ENCODE data around the gene TTLL11. TPM values are rescaled to one million over a fixed set of nuclear protein-coding genes. Genes with fewer than 3 reads are reported as not detected.

Gene TTLL11
- total RNA-seq, 1 donor from 2014 or later: 0.75 TPM

DNA sequence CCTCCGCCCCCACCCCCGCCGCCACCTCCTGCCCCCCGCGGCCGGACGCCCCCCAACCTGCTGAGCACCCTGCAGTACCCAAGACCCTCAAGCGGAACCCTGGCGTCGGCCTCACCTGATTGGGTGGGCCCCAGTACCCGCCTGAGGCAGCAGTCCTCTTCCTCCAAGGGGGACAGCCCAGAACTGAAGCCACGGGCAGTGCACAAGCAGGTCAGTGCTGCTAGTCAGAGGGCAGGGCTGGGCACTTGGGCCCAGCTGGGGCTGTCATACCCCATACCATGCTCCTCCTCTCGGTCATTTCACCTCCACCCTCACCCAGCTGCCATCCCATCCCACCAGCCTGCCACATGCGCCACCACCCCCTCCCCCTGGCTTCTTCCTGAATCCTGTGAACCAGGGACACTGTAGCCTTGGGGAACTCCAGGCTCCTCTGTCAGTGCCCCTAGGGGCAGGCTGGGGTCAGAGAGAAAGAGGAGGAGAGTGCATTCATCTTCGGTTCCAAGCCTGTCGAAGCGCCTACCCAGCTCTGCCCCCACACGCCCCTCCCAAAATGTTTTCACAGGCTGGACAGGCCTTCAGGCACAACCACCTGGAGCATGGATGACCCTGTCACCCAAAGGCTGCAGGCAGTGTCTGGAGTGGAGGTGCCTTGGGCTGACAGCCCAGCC, 319.7 kb downstream of the TTLL11 start:
- Mint-ChIP-seq H3K36me3 (peaks cover 38% of the 10 kb centered on the region), H3K9me3 (peaks cover 4% of the 10 kb centered on the region), H3K4me3 (no peak overlapping the region), H3K4me1 (peaks cover 4% of the 10 kb centered on the region), H3K27me3 (ENCODE audit: insufficient read depth, low read depth) (peaks cover 4% of the 10 kb centered on the region), H3K27ac (no peak overlapping the region)
- no peak for DNase-seq (ENCODE audit: low spot score)
- Histone ChIP-seq H2AFZ (replicated peaks) (no peak overlapping the region), H3K79me2 (ENCODE audit: low read depth) (no peaks in the 10 kb centered on the region), H4K20me1 (ENCODE audit: low read depth) (peaks cover 9% of the 10 kb centered on the region), H3K27ac (no peak overlapping the region), H3K4me3 (no peak overlapping the region), H3K27me3 (no peaks in the 10 kb centered on the region), H3F3A (ENCODE audit: low read depth) (peaks cover 2% of the 10 kb centered on the region), H3K4me1 (peaks cover 2% of the 10 kb centered on the region), H3K4me2 (no peak overlapping the region), H3K9me3 (ENCODE audit: low read depth) (no peaks in the 10 kb centered on the region), H3K36me3 (no peaks in the 10 kb centered on the region), H3K9ac (no peak overlapping the region)
- TF ChIP-seq EZH2phosphoT487 (IDR thresholded peaks at IDR 0.05) (no peak), EZH2 (IDR thresholded peaks at IDR 0.05) (no peak), CTCF (IDR thresholded peaks at IDR 0.05) (no peak)

DNA sequence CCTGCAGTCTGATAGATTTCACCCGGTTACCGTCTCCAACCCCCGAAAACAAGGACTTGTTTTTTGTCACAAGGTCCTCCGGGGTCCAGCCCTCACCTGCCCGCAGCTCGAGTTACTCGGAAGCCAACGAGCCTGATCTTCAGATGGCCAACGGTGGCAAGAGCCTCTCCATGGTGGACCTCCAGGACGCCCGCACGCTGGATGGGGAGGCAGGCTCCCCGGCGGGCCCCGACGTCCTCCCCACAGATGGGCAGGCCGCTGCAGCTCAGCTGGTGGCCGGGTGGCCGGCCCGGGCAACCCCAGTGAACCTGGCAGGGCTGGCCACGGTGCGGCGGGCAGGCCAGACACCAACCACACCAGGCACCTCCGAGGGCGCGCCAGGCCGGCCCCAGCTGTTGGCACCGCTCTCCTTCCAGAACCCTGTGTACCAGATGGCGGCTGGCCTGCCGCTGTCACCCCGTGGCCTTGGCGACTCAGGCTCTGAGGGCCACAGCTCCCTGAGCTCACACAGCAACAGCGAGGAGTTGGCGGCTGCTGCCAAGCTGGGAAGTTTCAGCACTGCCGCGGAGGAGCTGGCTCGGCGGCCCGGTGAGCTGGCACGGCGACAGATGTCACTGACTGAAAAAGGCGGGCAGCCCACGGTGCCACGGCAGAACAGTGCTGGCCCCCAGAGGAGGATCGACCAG, 320.4 kb downstream of the TTLL11 start:
- TF ChIP-seq CTCF (IDR thresholded peaks at IDR 0.05) (no peak), EZH2 (IDR thresholded peaks at IDR 0.05) (no peak), EZH2phosphoT487 (IDR thresholded peaks at IDR 0.05) (no peak)
- no peaks in the 10 kb centered on the region for H3K79me2 ChIP-seq (ENCODE audit: low read depth)
- Mint-ChIP-seq H3K27me3 (ENCODE audit: insufficient read depth, low read depth) (peaks cover 4% of the 10 kb centered on the region), H3K9me3 (peaks cover 3% of the 10 kb centered on the region), H3K4me1 (peaks cover 3% of the 10 kb centered on the region), H3K4me3 (no peak overlapping the region), H3K36me3 (peaks cover 37% of the 10 kb centered on the region), H3K27ac (no peak overlapping the region)
- H3K4me2 ChIP-seq: no peak overlapping the region
- H2AFZ ChIP-seq (replicated peaks): no peak overlapping the region
- no peak overlapping the region for H3K9ac ChIP-seq
- no peak overlapping the region for H3K4me3 ChIP-seq
- no peaks in the 10 kb centered on the region for H3K9me3 ChIP-seq (ENCODE audit: low read depth)
- no peak for DNase-seq (ENCODE audit: low spot score)
- H3F3A ChIP-seq (ENCODE audit: low read depth): no peaks in the 10 kb centered on the region
- peaks cover 9% of the 10 kb centered on the region for H4K20me1 ChIP-seq (ENCODE audit: low read depth)
- H3K4me1 ChIP-seq: no peaks in the 10 kb centered on the region
- H3K27ac ChIP-seq: no peak overlapping the region
- H3K36me3 ChIP-seq: no peaks in the 10 kb centered on the region
- H3K27me3 ChIP-seq: no peaks in the 10 kb centered on the region

Small RNA genes lying within 50 kb of the gene (microRNA-seq; reads per million reads assigned to microRNA genes)
- not detected for gene MIR4478

Small RNA genes lying within 50 kb of the gene (small RNA-seq; reads per million reads assigned to genes)
- not detected for gene MIR4478

Other genes starting within 250 kb of the TTLL11 start
- 33.6 and 49.6 TPM in 2 replicates for gene NDUFA8, start 66.5 kb upstream of the TTLL11 start, total RNA-seq (ENCODE audit: low replicate concordance)
- gene MORN5, start 66.6 kb upstream of the TTLL11 start, total RNA-seq (ENCODE audit: low replicate concordance): 1.7 and 3.7 TPM in 2 replicates
- 0.93 TPM in 1 of 2 replicates, not detected in the other for gene LHX6, start 135.6 kb upstream of the TTLL11 start, total RNA-seq (ENCODE audit: low replicate concordance)
- gene RBM18, start 171.5 kb upstream of the TTLL11 start, total RNA-seq (ENCODE audit: low replicate concordance): 8.4 and 12.9 TPM in 2 replicates
- gene MRRF, start 171.6 kb upstream of the TTLL11 start, total RNA-seq (ENCODE audit: low replicate concordance): 22.1 and 44.4 TPM in 2 replicates

All from neural progenitor cell (in vitro differentiated cells).